Natural killer cell (primary cell): ENCODE data around the gene ABCB9. TPM values are rescaled to one million over a fixed set of nuclear protein-coding genes. Genes with fewer than 3 reads are reported as not detected.

Experiments used
- ATAC-seq, 3 donors: fragments of 150-1000 bp in 2 of 3; fragments of 200-7000 bp in 1 of 3; cut with Tn5 transposase; 1 replicate in 1 of 3; 2 replicates in 2 of 3; pipeline ENCODE4 v1.10.0; 2021; ENCODE audit warnings: mild to moderate bottlenecking in 2 of 3, moderate library complexity in 2 of 3
- DNase-seq, 2 donors: peaks; one replicate each; pipeline versions ENCODE4 v3.0.0 to v3.0.0-alpha.2; 2013 to 2021; ENCODE audit warnings: mixed read lengths in 1 of 2
- H3K27ac ChIP-seq: one replicate; pipeline ENCODE4 v1.5.1; 2013; ENCODE audit warnings: mild to moderate bottlenecking, low read length
- H3K27me3 ChIP-seq: one replicate; pipeline ENCODE4 v1.6.1; 2013; ENCODE audit warnings: low read length; ENCODE audit not compliant: control insufficient read depth, insufficient read depth
- H3K36me3 ChIP-seq: one replicate; pipeline ENCODE4 v1.6.1; 2013; ENCODE audit warnings: low read length; ENCODE audit not compliant: control insufficient read depth, insufficient read depth
- H3K4me1 ChIP-seq: one replicate; pipeline ENCODE4 v1.6.1; 2013; ENCODE audit warnings: low read length; ENCODE audit not compliant: control insufficient read depth, insufficient read depth
- H3K4me3 ChIP-seq: one replicate; pipeline ENCODE4 v1.5.1; 2013; ENCODE audit warnings: low read length
- H3K9me3 ChIP-seq: one replicate; pipeline ENCODE4 v1.6.1; 2013; ENCODE audit warnings: low read length; ENCODE audit not compliant: control insufficient read depth, insufficient read depth
- H3K27ac Mint-ChIP-seq, 2 donors: one replicate each; pipeline ENCODE4 v1.8.0; 2022; ENCODE audit warnings: mild to moderate bottlenecking in 2 of 2, mixed read lengths in 2 of 2, moderate library complexity in 1 of 2
- H3K27me3 Mint-ChIP-seq, 2 donors: one replicate each; pipeline ENCODE4 v1.8.0; 2022; ENCODE audit warnings: low read depth in 2 of 2, mixed read lengths in 2 of 2
- H3K36me3 Mint-ChIP-seq: one replicate; pipeline ENCODE4 v1.8.0; 2022; ENCODE audit warnings: mixed read lengths
- H3K4me1 Mint-ChIP-seq, 2 donors: one replicate each; pipeline ENCODE4 v1.8.0; 2022; ENCODE audit warnings: mixed read lengths in 2 of 2
- H3K4me3 Mint-ChIP-seq: one replicate; pipeline ENCODE4 v1.8.0; 2022; ENCODE audit warnings: mild to moderate bottlenecking, moderate library complexity, mixed read lengths
- H3K9me3 Mint-ChIP-seq, 2 donors: one replicate each; pipeline ENCODE4 v1.8.0; 2022; ENCODE audit warnings: mixed read lengths in 2 of 2
- WGBS: methylation state at CpG from one replicate; pipeline ENCODE4 v1.1.7; 2013; ENCODE audit warnings: missing lambda C conversion rate; ENCODE audit not compliant: insufficient coverage; 5-methylcytosine and 5-hydroxymethylcytosine counted together
- intact Hi-C: fragments of 100-400 bp; cut with micrococcal nuclease; formaldehyde crosslinking; loops from one replicate; pipeline ENCODE4 v1.14.2; 2022
- total RNA-seq, 4 donors: library from RNA; stranded (reverse); fragments of 120-200 nt in 1 of 4; gene quantifications; one replicate each; pipeline versions ENCODE4 v1.2.3 to v1.2.4, GENCODE V29; 2013 to 2022
- TF ChIP-seq, protein P1 (sequence below): fragments of 200-600 bp; IDR thresholded peaks from one replicate; pipeline ENCODE4 v1.8.0; 2022; ENCODE audit warnings: antibody characterized with exemption

The ABCB9 gene
- total RNA-seq, 3 donors from 2014 or later (not counting 1 experiment from before 2014, with no cell fraction given) = 2.4 to 4.0 (median 3.3) TPM

GRCh38 chr12:122975790-122976647 is 9.8 kb upstream of the ABCB9 start:
- Mint-ChIP-seq H3K27me3 (no peaks in the 10 kb centered on the region), H3K36me3 (no peaks in the 10 kb centered on the region), H3K4me3 (peak overlapping the region; percentile 95), H3K27ac (peak overlapping the region; percentile 97), H3K4me1 (peaks cover 4 to 31% of the 10 kb centered on the region in 2 donors), H3K9me3 (no peaks in the 10 kb centered on the region)
- WGBS = 16% methylated on average over 8 of the region's 8 CpGs
- Histone ChIP-seq H3K36me3 (peaks cover 2% of the 10 kb centered on the region), H3K27ac (peak overlapping the region; percentile 98), H3K27me3 (no peaks in the 10 kb centered on the region), H3K4me1 (peaks cover 43% of the 10 kb centered on the region), H3K9me3 (no peaks in the 10 kb centered on the region), H3K4me3 (peak overlapping the region; percentile 93)
- no peak for DNase-seq
- intact Hi-C loops = loop anchor here (2.0 to 5.0 kb wide), 2 partner anchors 101 to 257 kb away; partner anchors contain the start of genes MPHOSPH9 and MTRFR
- no peak for ATAC-seq
- TF ChIP-seq, protein P1, sequence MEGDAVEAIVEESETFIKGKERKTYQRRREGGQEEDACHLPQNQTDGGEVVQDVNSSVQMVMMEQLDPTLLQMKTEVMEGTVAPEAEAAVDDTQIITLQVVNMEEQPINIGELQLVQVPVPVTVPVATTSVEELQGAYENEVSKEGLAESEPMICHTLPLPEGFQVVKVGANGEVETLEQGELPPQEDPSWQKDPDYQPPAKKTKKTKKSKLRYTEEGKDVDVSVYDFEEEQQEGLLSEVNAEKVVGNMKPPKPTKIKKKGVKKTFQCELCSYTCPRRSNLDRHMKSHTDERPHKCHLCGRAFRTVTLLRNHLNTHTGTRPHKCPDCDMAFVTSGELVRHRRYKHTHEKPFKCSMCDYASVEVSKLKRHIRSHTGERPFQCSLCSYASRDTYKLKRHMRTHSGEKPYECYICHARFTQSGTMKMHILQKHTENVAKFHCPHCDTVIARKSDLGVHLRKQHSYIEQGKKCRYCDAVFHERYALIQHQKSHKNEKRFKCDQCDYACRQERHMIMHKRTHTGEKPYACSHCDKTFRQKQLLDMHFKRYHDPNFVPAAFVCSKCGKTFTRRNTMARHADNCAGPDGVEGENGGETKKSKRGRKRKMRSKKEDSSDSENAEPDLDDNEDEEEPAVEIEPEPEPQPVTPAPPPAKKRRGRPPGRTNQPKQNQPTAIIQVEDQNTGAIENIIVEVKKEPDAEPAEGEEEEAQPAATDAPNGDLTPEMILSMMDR = no peak

DNA sequence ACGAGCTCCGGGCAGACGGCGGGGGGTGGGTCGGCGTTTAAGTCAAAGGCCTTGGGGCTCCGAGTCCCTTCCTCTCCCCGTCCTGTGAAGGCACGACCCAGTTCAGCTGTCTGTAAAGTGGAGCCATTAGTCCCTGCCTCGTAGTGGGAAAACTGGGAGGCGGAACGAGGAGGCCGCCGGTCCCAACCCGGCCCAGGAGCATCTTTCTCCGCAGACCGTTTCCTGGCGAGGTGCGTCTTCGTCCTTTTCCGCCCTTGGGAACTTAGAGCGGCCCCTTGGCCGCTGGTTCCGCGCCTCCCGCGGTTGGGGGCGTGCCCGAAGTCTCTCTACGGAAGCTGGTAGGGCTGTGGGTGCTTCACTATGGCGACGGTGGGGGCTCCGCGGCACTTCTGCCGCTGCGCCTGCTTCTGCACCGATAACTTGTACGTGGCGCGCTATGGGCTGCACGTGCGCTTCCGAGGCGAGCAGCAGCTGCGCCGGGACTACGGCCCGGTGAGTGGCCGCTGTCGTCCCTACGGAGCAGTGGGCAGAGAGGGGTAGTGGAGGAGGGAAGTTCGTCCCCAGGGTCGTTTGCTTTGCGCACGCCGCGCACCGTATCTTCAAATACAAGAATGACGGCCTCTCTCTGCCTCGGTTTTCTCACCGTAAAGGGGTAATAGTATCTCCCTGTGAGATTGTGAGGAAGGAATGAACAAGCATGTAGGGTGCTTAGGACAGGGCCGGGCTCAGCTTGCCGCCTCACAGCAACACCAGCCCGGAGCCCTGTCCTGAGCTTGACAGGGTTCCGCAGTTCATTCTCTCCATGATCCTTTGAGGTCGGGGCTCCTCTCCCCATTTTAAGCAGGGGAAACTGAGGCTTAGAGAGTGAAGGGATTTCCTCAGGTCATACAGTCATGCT is 8.9 kb upstream of the ABCB9 start, which contains the start of gene OGFOD2:
Gene OGFOD2, plus strand, starts transcription at position 353 of the 898 bp plus-strand sequence. Its CDS starts 8 bp downstream, at position 361.
- WGBS = under 1% methylated on average over 66 of the region's 66 CpGs

GRCh38 chr12:122974274-122974891 is 8.1 kb upstream of the ABCB9 start:
- WGBS = 0% methylated on average over 32 of the region's 32 CpGs
- peak overlapping the region; percentile 97 for H3K27ac Mint-ChIP-seq
- H3K27me3 Mint-ChIP-seq = no peaks in the 10 kb centered on the region
- H3K4me1 ChIP-seq = peaks cover 35% of the 10 kb centered on the region
- intact Hi-C loops = loop anchor here (2.0 kb wide), 1 partner anchor 258 kb away; the partner anchor contains the start of genes MPHOSPH9 and MTRFR
- H3K36me3 Mint-ChIP-seq = no peaks in the 10 kb centered on the region
- H3K9me3 Mint-ChIP-seq = no peaks in the 10 kb centered on the region
- H3K4me3 ChIP-seq = peak overlapping the region; percentile 93
- peak; percentile 97 to 99 for DNase-seq
- no peaks in the 10 kb centered on the region for H3K27me3 ChIP-seq
- H3K4me1 Mint-ChIP-seq = peaks cover 4 to 23% of the 10 kb centered on the region in 2 donors
- ATAC-seq = peak; percentile 82 to 94 (median 86)
- no peaks in the 10 kb centered on the region for H3K9me3 ChIP-seq
- peak overlapping the region; percentile 98 for H3K27ac ChIP-seq
- peaks cover 2% of the 10 kb centered on the region for H3K36me3 ChIP-seq
- TF ChIP-seq, protein P1 = no peak
- H3K4me3 Mint-ChIP-seq = peak overlapping the region; percentile 95

More for the DNA sequence above, 8.9 kb upstream of the ABCB9 start, which contains the start of gene OGFOD2:
- H3K27ac Mint-ChIP-seq = peak within 1 kb of the TSS; percentile 97
- Histone ChIP-seq H3K9me3 (no peaks in the 10 kb centered on the region), H3K27ac (peak within 1 kb of the TSS; percentile 98), H3K4me3 (peak within 1 kb of the TSS; percentile 93), H3K4me1 (peaks cover 42% of the 10 kb centered on the region), H3K36me3 (peaks cover 2% of the 10 kb centered on the region), H3K27me3 (no peaks in the 10 kb centered on the region)
- H3K9me3 Mint-ChIP-seq = no peaks in the 10 kb centered on the region
- intact Hi-C loops = loop anchor here (2.0 to 5.0 kb wide), 2 partner anchors 102 to 258 kb away; partner anchors contain the start of genes MPHOSPH9 and MTRFR
- ATAC-seq (peak; percentile 81 to 93 (median 86)), DNase-seq (peak; percentile 93 to 96)
- peaks cover 4 to 27% of the 10 kb centered on the region in 2 donors for H3K4me1 Mint-ChIP-seq
- H3K36me3 Mint-ChIP-seq = no peaks in the 10 kb centered on the region
- TF ChIP-seq, protein P1 = no peak
- no peaks in the 10 kb centered on the region for H3K27me3 Mint-ChIP-seq
- H3K4me3 Mint-ChIP-seq = peak within 1 kb of the TSS; percentile 95
